H1 (cell line): ENCODE results near the gene HSD11B1. TPM values are rescaled to one million over a fixed set of nuclear protein-coding genes. Genes with fewer than 3 reads are reported as not detected.

ENCODE experiments used
- CTCF ChIA-PET: fragments of 300-600 bp; sonication (Branson Sonifier 250); formaldehyde crosslinking; loops from one replicate; lab custom pipeline; 2021; ENCODE audit not compliant: partially characterized antibody; lab: Charles Lee
- POLR2A ChIA-PET: fragments of 300-600 bp; sonication (Branson Sonifier 250); formaldehyde crosslinking; loops from one replicate; lab custom pipeline; 2021; ENCODE audit warnings: inconsistent platforms; ENCODE audit not compliant: partially characterized antibody; lab: Charles Lee
- DNase-seq, 2 experiments: peaks; one replicate each; pipeline versions ENCODE4 v3.0.0 to v3.0.0-alpha.2; 2010 to 2022; ENCODE audit warnings: low spot score in 2 of 2, low read depth in 1 of 2, mixed read lengths in 1 of 2
- FAIRE-seq: peaks from 2 replicates; lab custom pipeline; 2011; peaks lifted over from hg19 to GRCh38; lab: Jason Lieb, UNC
- H2AFZ ChIP-seq: 2 replicates; pipeline ENCODE4 v1.8.1; 2012; ENCODE audit warnings: low read length, inconsistent platforms
- H2AK5ac ChIP-seq: 2 replicates; pipeline ENCODE4 v1.6.1; 2013; ENCODE audit warnings: low read depth, low read length
- H2BK120ac ChIP-seq: replicated peaks from 2 replicates; pipeline ENCODE3; 2013; ENCODE audit warnings: low read depth, low read length, inconsistent platforms
- H2BK12ac ChIP-seq: 2 replicates; pipeline ENCODE4 v1.6.1; 2013; ENCODE audit warnings: low read depth, low read length
- H2BK15ac ChIP-seq: 2 replicates; pipeline ENCODE4 v1.6.1; 2013; ENCODE audit warnings: low read length
- H2BK20ac ChIP-seq: 2 replicates; pipeline ENCODE4 v1.6.1; 2013; ENCODE audit warnings: low read length
- H2BK5ac ChIP-seq: 2 replicates; pipeline ENCODE4 v1.6.1; 2013; ENCODE audit warnings: low read depth, low read length
- H3K14ac ChIP-seq: 2 replicates; pipeline ENCODE4 v1.6.1; 2013; ENCODE audit warnings: inconsistent platforms; ENCODE audit not compliant: insufficient read length
- H3K18ac ChIP-seq: 2 replicates; pipeline ENCODE4 v1.6.1; 2013; ENCODE audit warnings: low read length; ENCODE audit errors: extremely low read depth
- H3K23ac ChIP-seq: 2 replicates; pipeline ENCODE4 v1.6.1; 2013; ENCODE audit warnings: inconsistent platforms; ENCODE audit not compliant: insufficient read length
- H3K23me2 ChIP-seq: 2 replicates; pipeline ENCODE4 v1.6.1; 2013; ENCODE audit warnings: low read depth, low read length
- H3K27ac ChIP-seq: 2 replicates; pipeline ENCODE4 v1.6.1; 2011; ENCODE audit warnings: low read depth, low read length, inconsistent platforms
- H3K27me3 ChIP-seq, 4 experiments: replicated peaks in 1 of 4; 1 replicate in 1 of 4; 2 replicates in 3 of 4; pipeline versions ENCODE4 v1.6.1 to v1.8.1; 2011 to 2013; ENCODE audit warnings: low read length in 3 of 4, mild to moderate bottlenecking in 3 of 4, inconsistent platforms in 2 of 4, mixed read lengths in 2 of 4, moderate library complexity in 1 of 4; ENCODE audit not compliant: control insufficient read depth in 3 of 4, insufficient read depth in 3 of 4; ENCODE audit errors: extremely low read depth in 1 of 4
- H3K36me3 ChIP-seq, 4 experiments: 2 replicates each; pipeline versions ENCODE4 v1.6.1 to v1.8.1; 2011 to 2013; ENCODE audit warnings: mild to moderate bottlenecking in 4 of 4, low read length in 3 of 4, moderate library complexity in 2 of 4, control low read depth in 1 of 4, inconsistent platforms in 1 of 4; ENCODE audit not compliant: insufficient read depth in 4 of 4, control insufficient read depth in 2 of 4
- H3K4ac ChIP-seq: replicated peaks from 2 replicates; pipeline ENCODE3; 2013; ENCODE audit warnings: low read length, low read depth, mixed read lengths, inconsistent platforms; ENCODE audit not compliant: insufficient read length
- H3K4me1 ChIP-seq, 4 experiments: replicated peaks in 1 of 4; 1 replicate in 1 of 4; 2 replicates in 3 of 4; pipeline versions ENCODE4 v1.6.1 to v1.8.1; 2011 to 2013; ENCODE audit warnings: low read length in 3 of 4, inconsistent platforms in 2 of 4, mixed read lengths in 1 of 4; ENCODE audit not compliant: insufficient read depth in 4 of 4, control insufficient read depth in 3 of 4
- H3K4me2 ChIP-seq, 2 experiments: 2 replicates each; pipeline versions ENCODE4 v1.6.1 to v1.8.1; 2011 to 2013; ENCODE audit warnings: low read depth in 2 of 2, low read length in 2 of 2, control low read depth in 1 of 2, inconsistent platforms in 1 of 2, mild to moderate bottlenecking in 1 of 2; ENCODE audit not compliant: insufficient read depth in 1 of 2
- H3K4me3 ChIP-seq, 4 experiments: fragments of 200-600, 300-600 bp in 1 of 4; sonication (generic), shearing (Covaris generic), sonication (Bioruptor Twin) in 1 of 4; 2 replicates each; pipeline versions ENCODE4 v1.5.1 to v1.8.1; 2011 to 2016; ENCODE audit warnings: low read length in 4 of 4, low read depth in 3 of 4, control low read depth in 2 of 4, inconsistent platforms in 2 of 4, mild to moderate bottlenecking in 2 of 4, mixed read lengths in 1 of 4, moderate library complexity in 1 of 4; ENCODE audit not compliant: insufficient read depth in 2 of 4; ENCODE audit errors: extremely low read depth in 1 of 4
- H3K56ac ChIP-seq: replicated peaks from 2 replicates; pipeline ENCODE3; 2013; ENCODE audit warnings: low read depth, mild to moderate bottlenecking, mixed read lengths, low read length, inconsistent platforms; ENCODE audit not compliant: insufficient read length
- H3K79me1 ChIP-seq: 2 replicates; pipeline ENCODE4 v1.6.1; 2013; ENCODE audit warnings: low read depth, low read length, control low read depth
- H3K79me2 ChIP-seq, 2 experiments: 2 replicates each; pipeline versions ENCODE4 v1.6.1 to v1.8.1; 2012 to 2013; ENCODE audit warnings: low read length in 2 of 2, mild to moderate bottlenecking in 2 of 2, inconsistent platforms in 1 of 2; ENCODE audit not compliant: insufficient read depth in 2 of 2, control insufficient read depth in 1 of 2
- H3K9ac ChIP-seq, 4 experiments: replicated peaks in 1 of 4; 1 replicate in 1 of 4; 2 replicates in 3 of 4; pipeline versions ENCODE4 v1.6.1 to v1.8.1; 2011 to 2013; ENCODE audit warnings: low read depth in 3 of 4, low read length in 3 of 4, control low read depth in 2 of 4, mild to moderate bottlenecking in 2 of 4, moderate library complexity in 2 of 4, inconsistent platforms in 1 of 4; ENCODE audit errors: extremely low read depth in 1 of 4
- H3K9me3 ChIP-seq, 2 experiments: 2 replicates each; pipeline versions ENCODE4 v1.6.1 to v1.8.1; 2012 to 2013; ENCODE audit warnings: mild to moderate bottlenecking in 2 of 2, moderate library complexity in 2 of 2, control low read depth in 1 of 2, inconsistent platforms in 1 of 2, low read depth in 1 of 2, low read length in 1 of 2, mixed read lengths in 1 of 2; ENCODE audit not compliant: insufficient read depth in 2 of 2
- H4K20me1 ChIP-seq, 2 experiments: replicated peaks in 1 of 2; 2 replicates each; pipeline versions ENCODE3 to v1.8.1; 2011 to 2013; ENCODE audit warnings: inconsistent platforms in 2 of 2, low read length in 2 of 2, mild to moderate bottlenecking in 1 of 2; ENCODE audit not compliant: insufficient read depth in 2 of 2, control insufficient read depth in 1 of 2
- H4K5ac ChIP-seq: 2 replicates; pipeline ENCODE4 v1.6.1; 2013; ENCODE audit warnings: low read length, low read depth, mixed read lengths, inconsistent platforms; ENCODE audit not compliant: insufficient read length
- H4K8ac ChIP-seq: 2 replicates; pipeline ENCODE4 v1.8.0; 2013; ENCODE audit warnings: mild to moderate bottlenecking, moderate library complexity, low read length, inconsistent platforms; ENCODE audit not compliant: insufficient read depth; ENCODE audit errors: extremely low read depth
- H4K91ac ChIP-seq: replicated peaks from 2 replicates; pipeline ENCODE3; 2013; ENCODE audit warnings: low read length, mixed read lengths, inconsistent platforms; ENCODE audit not compliant: insufficient read length
- BRCA1 ChIP-seq: IDR thresholded peaks from 2 replicates; pipeline ENCODE4 v1.6.1; 2012; ENCODE audit warnings: low read depth, low read length, improper control_type of control experiment
- CREB1 ChIP-seq: IDR thresholded peaks from 2 replicates; pipeline ENCODE4 v1.6.1; 2012; ENCODE audit warnings: inconsistent platforms
- CTBP2 ChIP-seq: IDR thresholded peaks from 2 replicates; pipeline ENCODE4 v1.7.0; 2011; ENCODE audit warnings: borderline replicate concordance, mild to moderate bottlenecking, moderate library complexity, mixed read lengths, low read length; ENCODE audit not compliant: insufficient read depth, insufficient read length
- EGR1 ChIP-seq: IDR thresholded peaks from 2 replicates; pipeline ENCODE4 v1.6.1; 2011; ENCODE audit warnings: low read depth, low read length, borderline replicate concordance
- EP300 ChIP-seq, 2 experiments: IDR thresholded peaks; 1 replicate in 1 of 2; 2 replicates in 1 of 2; pipeline ENCODE4 v1.6.1; 2011 to 2012; ENCODE audit warnings: low read depth in 2 of 2, low read length in 2 of 2, mild to moderate bottlenecking in 2 of 2, borderline replicate concordance in 1 of 2, inconsistent platforms in 1 of 2, moderate library complexity in 1 of 2
- EZH2 ChIP-seq: fragments of 200-600 bp; sonication (generic); IDR thresholded peaks from 2 replicates; pipeline ENCODE4 v1.7.1; 2012; ENCODE audit warnings: low read depth, mild to moderate bottlenecking, moderate library complexity, low read length, inconsistent platforms; ENCODE audit not compliant: severe bottlenecking
- KDM1A ChIP-seq: fragments of 200-600, 300-600 bp; sonication (generic); IDR thresholded peaks from 2 replicates; pipeline ENCODE4 v1.7.1; 2016; ENCODE audit warnings: mild to moderate bottlenecking, low read length, borderline replicate concordance
- MAX ChIP-seq: IDR thresholded peaks from 2 replicates; pipeline ENCODE4 v1.6.1; 2012; ENCODE audit warnings: inconsistent platforms
- SIRT6 ChIP-seq: IDR thresholded peaks from one replicate; pipeline ENCODE4 v1.7.1; 2012; ENCODE audit warnings: low read length, inconsistent platforms
- SRF ChIP-seq: IDR thresholded peaks from 2 replicates; pipeline ENCODE4 v1.6.1; 2011; ENCODE audit warnings: mild to moderate bottlenecking, low read depth, low read length, moderate library complexity
- YY1 ChIP-seq: IDR thresholded peaks from 2 replicates; pipeline ENCODE4 v1.6.1; 2011; ENCODE audit warnings: low read depth, mild to moderate bottlenecking, low read length
- ZNF274 ChIP-seq: IDR thresholded peaks from 2 replicates; pipeline ENCODE4 v1.7.0; 2012; ENCODE audit warnings: low read length, borderline replicate concordance; ENCODE audit errors: extremely low read depth
- WGBS, 2 experiments: shearing (Covaris generic) in 1 of 2; methylation state at CpG; one replicate each; pipeline versions ENCODE4 v1.1.6 to v1.1.7; 2013 to 2015; ENCODE audit warnings: low lambda C conversion rate in 2 of 2, mixed read lengths in 2 of 2, inconsistent platforms in 1 of 2, low coverage in 1 of 2, missing lambda C conversion rate in 1 of 2; ENCODE audit not compliant: insufficient replicate concordance in 2 of 2, insufficient coverage in 1 of 2, insufficient read length in 1 of 2; ENCODE audit errors: extremely low coverage in 1 of 2, missing lambda C conversion rate in 1 of 2; 5-methylcytosine and 5-hydroxymethylcytosine counted together
- polyA plus RNA-seq, 7 experiments: library from polyadenylated mRNA; depleted of rRNA in 3 of 7; stranded (reverse) in 5 of 7; unstranded in 2 of 7; fragments of >200 nt in 5 of 7; fragments of 200-250 nt in 2 of 7; gene quantifications; 1 replicate in 5 of 7; 2 replicates in 1 of 7; 4 replicates in 1 of 7; pipeline versions ENCODE4 v1.2.1 to v1.2.3, GENCODE V29; 2011 to 2013; ENCODE audit warnings: missing spikeins in 2 of 7, mixed read lengths in 2 of 7
- total RNA-seq: library from RNA; stranded (reverse); fragmentation: NEBNext Ultra II Directional; extraction: Animal tissue kit (Norgen Biotek cat#: 25700); gene quantifications from 2 replicates; pipeline ENCODE4 v1.2.1, GENCODE V29; 2021

The HSD11B1 gene
- total and polyA plus RNA-seq, 2 of the 8 experiments (the other 6 are each of a cell fraction or from before 2014, with no cell fraction given): not detected

DNA sequence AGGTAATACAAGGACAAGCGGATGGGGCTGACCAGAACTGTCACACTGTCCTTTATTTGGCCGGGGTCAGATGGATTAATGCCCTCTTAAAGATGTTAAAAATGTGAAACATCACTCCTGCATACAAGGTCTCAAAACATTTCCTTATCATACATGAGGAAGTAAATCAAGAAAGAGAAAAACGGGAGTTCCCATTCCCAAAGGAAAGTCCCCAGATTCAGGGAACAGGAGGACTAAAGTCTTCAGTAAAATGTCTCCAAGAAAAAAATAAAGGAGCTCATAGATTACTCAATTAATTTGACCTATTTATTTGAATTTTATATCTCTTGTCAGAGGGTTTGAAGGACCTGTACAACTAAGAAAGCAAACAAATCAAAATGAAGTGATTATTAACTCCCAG lies 13.4 kb upstream of the HSD11B1 start:
- Histone ChIP-seq H2BK20ac (no peak overlapping the region), H3K56ac (no peak overlapping the region), H4K91ac (no peak overlapping the region), H3K18ac (no peak overlapping the region), H3K9ac (no peak overlapping the region), H2BK12ac (no peak overlapping the region), H3K4me3 (no peak overlapping the region), H3K36me3 (no peaks in the 10 kb centered on the region), H4K8ac (no peak overlapping the region), H3K23me2 (no peaks in the 10 kb centered on the region), H2AK5ac (no peak overlapping the region), H3K4me1 (peaks cover 0 to 3% (median 0%) of the 10 kb centered on the region in 4 experiments; a peak in 1 of 7 replicates), H3K23ac (no peak overlapping the region), H3K27me3 (no peaks in the 10 kb centered on the region; a peak in 2 of 7 replicates), H2BK5ac (no peak overlapping the region), H3K27ac (no peak overlapping the region), H4K5ac (no peak overlapping the region), H4K20me1 (no peaks in the 10 kb centered on the region), H3K9me3 (no peaks in the 10 kb centered on the region), H3K14ac (no peak overlapping the region), H3K79me2 (no peaks in the 10 kb centered on the region), H3K4me2 (no peak overlapping the region), H2AFZ (no peak overlapping the region), H2BK15ac (no peak overlapping the region), H3K4ac (no peak overlapping the region), H3K79me1 (no peaks in the 10 kb centered on the region), H2BK120ac (no peak overlapping the region)
- FAIRE-seq (no peak), DNase-seq (no peak)
- no peak for TF ChIP-seq EZH2
- TF ChIP-seq EGR1: no peak
- TF ChIP-seq ZNF274: no peak
- TF ChIP-seq MAX: no peak
- TF ChIP-seq KDM1A: no peak
- TF ChIP-seq BRCA1: no peak
- TF ChIP-seq CREB1: no peak
- no peak for TF ChIP-seq SRF
- TF ChIP-seq CTBP2: no peak
- TF ChIP-seq SIRT6: no peak
- no peak for TF ChIP-seq EP300 (IDR thresholded peaks at IDR 0.05; ENCODE audit: borderline replicate concordance in 1 of 2, low read depth in 2 of 2, low read length in 2 of 2)
- no peak for TF ChIP-seq YY1
- CTCF ChIA-PET: interaction anchor here (1.1 to 6.8 kb wide), 11 partner anchors 8 to 115 kb away, joined by 3 to 41 read pairs (median 10); partner anchors contain the start of genes G0S2 and LAMB3
- POLR2A ChIA-PET: no interaction called here
- 84% methylated on average over 3 of the region's 3 CpGs; no CpG with 5 or more reads in 1 of the 2 experiments for WGBS, 2 experiments
